Testis (tissue), 2 donors: ENCODE results near the gene OR52B6.

Source experiments
- POLR2A ChIP-seq: fragments of 450-650 bp; IDR thresholded peaks from one replicate; pipeline ENCODE4 v1.6.1; 2017; ENCODE audit warnings: antibody characterized with exemption, mild to moderate bottlenecking, moderate library complexity
- TF ChIP-seq, protein P1 (sequence below), 3 experiments: fragments of 450-650 bp in 2 of 3; fragments of 200-600 bp in 1 of 3; sonication (generic) in 1 of 3; IDR thresholded peaks; one replicate each; pipeline ENCODE4 v1.5.1; 2016 to 2019; ENCODE audit warnings: antibody characterized with exemption in 3 of 3, mild to moderate bottlenecking in 2 of 3, moderate library complexity in 1 of 3

DNA sequence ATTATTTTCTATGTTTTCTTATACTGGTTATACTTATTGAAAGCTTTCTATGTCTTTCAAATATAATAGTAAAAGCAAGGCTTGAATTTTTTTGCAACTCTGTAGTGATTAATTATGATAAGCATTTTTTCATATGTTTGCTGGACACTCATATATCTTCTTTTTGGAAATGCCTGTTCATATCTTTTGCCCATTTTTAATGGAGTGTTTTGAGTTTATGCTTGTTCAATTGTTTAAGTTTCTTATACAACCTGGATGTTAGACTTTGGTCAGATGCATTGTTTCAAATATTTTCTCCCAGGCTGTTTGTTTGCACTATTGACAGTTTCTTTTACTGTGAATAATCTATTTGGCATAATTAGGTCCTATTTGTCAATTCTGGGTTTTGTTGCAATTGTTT, 44.2 kb upstream of the OR52B6 start:
- TF ChIP-seq, protein P1, sequence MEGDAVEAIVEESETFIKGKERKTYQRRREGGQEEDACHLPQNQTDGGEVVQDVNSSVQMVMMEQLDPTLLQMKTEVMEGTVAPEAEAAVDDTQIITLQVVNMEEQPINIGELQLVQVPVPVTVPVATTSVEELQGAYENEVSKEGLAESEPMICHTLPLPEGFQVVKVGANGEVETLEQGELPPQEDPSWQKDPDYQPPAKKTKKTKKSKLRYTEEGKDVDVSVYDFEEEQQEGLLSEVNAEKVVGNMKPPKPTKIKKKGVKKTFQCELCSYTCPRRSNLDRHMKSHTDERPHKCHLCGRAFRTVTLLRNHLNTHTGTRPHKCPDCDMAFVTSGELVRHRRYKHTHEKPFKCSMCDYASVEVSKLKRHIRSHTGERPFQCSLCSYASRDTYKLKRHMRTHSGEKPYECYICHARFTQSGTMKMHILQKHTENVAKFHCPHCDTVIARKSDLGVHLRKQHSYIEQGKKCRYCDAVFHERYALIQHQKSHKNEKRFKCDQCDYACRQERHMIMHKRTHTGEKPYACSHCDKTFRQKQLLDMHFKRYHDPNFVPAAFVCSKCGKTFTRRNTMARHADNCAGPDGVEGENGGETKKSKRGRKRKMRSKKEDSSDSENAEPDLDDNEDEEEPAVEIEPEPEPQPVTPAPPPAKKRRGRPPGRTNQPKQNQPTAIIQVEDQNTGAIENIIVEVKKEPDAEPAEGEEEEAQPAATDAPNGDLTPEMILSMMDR (IDR thresholded peaks at IDR 0.05): no peak
- no peak for TF ChIP-seq POLR2A
